ENCODE measurements around the gene CTTNBP2.
A peak's percentile ranks its signal among the peaks of the same experiment; 100 is the strongest.

The CTTNBP2 gene

DNA sequence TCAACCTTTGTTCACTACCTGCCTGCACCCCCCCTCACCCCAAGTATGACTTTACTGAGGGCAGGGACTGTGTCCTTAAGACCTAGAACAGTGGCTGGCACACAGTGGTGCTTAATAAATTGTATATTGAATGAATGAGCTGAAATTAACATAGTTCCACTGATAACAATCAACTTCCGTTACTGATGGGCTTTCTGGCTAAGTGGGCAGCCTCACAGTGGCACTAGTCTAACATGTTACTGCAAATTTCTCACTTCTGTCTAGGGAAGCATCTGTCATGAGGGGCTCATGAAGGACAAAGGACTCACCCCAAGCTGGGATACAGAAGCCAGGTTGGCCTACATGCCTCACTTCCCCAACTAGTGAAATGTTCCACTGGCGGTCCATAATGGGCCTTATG, 79.3 kb downstream of the CTTNBP2 start:
- FAIRE-seq (no peak), DNase-seq (ENCODE audit: extremely low spot score, insufficient read length, low read depth) (no peak)

GRCh38 chr7:117793521-117793920, 79.7 kb downstream of the CTTNBP2 start:
- DNase-seq (ENCODE audit: extremely low spot score, insufficient read length, low read depth) (no peak), FAIRE-seq (no peak)

- DNase-seq (ENCODE audit: extremely low spot score, insufficient read length, low read depth), result no peak
These were observed 81.1 kb downstream of the CTTNBP2 start for GRCh38 chr7:117791877-117792780.

GRCh38 chr7:117790731-117791130, 82.5 kb downstream of the CTTNBP2 start:
- DNase-seq (ENCODE audit: extremely low spot score, insufficient read length, low read depth) (no peak), FAIRE-seq (no peak)

More at GRCh38 chr7:117791877-117792780, 81.1 kb downstream of the CTTNBP2 start:
- peak; percentile 84 for FAIRE-seq

- DNase-seq (ENCODE audit: extremely low spot score, insufficient read length, low read depth), result no peak
- FAIRE-seq, result peak; percentile 39
These were observed 83.0 kb downstream of the CTTNBP2 start for GRCh38 chr7:117790251-117790650.

DNA sequence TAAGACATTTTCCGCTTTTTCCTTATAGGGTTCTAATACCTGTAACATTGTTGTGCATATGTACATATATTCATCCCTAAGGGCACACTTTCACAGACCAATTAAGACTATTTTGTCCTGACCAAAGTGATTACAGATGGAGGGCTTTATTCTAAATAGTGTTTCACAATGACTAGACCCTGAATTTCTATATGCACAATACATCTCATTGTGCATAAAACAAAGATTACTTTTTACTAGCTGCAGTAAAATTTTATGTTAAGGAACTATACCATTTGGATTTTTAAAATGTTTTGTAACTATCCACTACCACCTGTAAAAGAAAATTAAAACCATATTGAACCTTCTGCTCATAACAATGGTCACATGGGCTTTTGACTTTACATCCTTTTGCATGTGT, 87.8 kb downstream of the CTTNBP2 start:
- peak; percentile 12 for FAIRE-seq
- DNase-seq (ENCODE audit: extremely low spot score, insufficient read length, low read depth), result no peak

- FAIRE-seq, result peak; percentile 75
These were observed 88.9 kb downstream of the CTTNBP2 start for GRCh38 chr7:117784315-117784714.

DNA sequence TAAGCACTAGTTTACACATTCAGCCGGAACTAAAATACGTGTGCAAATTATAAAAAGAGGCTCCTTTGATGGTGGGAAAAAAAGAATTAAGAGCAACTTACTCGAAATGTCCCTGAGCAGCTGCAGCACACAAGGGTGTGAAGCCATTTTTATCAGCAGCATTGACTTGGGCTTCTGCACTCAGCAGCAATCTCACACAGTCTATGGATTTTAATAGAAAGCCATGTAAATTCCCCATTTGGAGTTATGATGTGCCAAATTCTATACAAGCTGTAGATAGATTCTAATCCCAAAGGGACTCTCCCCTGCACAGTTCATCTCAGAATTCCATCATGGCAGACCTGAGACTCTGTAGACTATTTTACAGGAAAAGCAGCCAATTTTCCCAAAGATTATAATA, 90.5 kb downstream of the CTTNBP2 start:
- no peak for FAIRE-seq
- no peak for DNase-seq (ENCODE audit: extremely low spot score, insufficient read length, low read depth)

More at GRCh38 chr7:117784315-117784714, 88.9 kb downstream of the CTTNBP2 start:
- DNase-seq (ENCODE audit: extremely low spot score, insufficient read length, low read depth), result no peak

DNA sequence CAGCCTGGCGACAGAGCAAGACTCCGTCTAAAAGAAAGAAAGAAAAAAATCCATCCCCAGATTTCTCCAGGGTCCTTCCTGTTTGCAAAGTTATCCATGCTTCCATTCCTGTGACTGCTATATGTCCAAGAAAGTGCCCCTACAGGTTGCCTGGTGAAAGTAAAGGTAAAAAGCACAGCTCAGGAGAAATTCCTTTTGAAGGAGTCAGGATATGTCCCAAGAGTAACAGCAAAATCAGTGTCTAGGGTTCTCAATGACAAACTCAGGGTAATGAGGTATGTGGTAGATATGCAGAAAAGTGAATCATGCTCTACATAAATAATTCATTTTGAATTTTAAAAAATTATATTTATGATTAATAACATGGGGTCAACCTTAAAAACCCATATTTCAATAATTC, 91.5 kb downstream of the CTTNBP2 start:
- DNase-seq (ENCODE audit: extremely low spot score, insufficient read length, low read depth) (no peak), FAIRE-seq (no peak)

- DNase-seq (ENCODE audit: extremely low spot score, insufficient read length, low read depth) (no peak), FAIRE-seq (peak; percentile 84)
These were observed 92.4 kb downstream of the CTTNBP2 start for GRCh38 chr7:117780832-117781231.

DNA sequence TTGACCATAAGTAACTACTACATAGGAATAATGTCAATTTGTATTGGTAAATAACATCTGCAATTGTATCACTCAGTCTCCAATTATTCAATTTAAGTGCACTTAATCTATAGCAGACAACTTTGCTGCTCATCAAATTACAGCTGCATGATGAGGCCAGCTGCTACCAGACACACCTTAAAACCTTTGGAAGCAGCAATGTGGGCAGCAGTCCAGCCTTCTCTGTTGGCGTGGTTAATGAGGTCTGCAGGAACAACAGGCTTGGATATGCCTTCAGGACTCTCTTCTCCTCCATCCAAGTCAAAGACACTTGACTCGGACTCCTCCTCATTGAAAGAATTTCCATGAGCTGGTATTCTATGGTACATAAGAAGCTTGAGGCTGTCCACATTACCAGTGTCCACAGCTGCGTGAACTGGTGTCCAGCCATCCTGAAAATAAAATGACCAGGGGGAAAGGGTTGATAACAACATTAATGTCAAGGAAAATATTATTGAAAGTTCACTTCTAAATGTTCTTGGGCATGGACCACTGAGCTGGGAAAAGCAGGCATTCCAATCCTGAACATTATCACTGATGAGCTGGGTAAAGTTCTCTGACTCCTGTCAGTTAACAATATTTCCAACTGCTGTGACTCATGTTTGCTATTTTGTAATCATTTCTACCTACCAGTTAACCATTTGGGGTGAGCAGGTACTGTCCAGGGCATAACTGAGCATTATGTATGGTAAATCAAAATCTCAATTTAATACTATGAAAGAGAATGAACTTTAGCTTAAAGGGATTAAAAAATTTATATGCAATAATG, 95.7 kb downstream of the CTTNBP2 start:
- DNase-seq (ENCODE audit: extremely low spot score, insufficient read length, low read depth) (no peak), FAIRE-seq (no peak)

GRCh38 chr7:117776224-117776623, 97.0 kb downstream of the CTTNBP2 start:
- FAIRE-seq, result no peak
- DNase-seq (ENCODE audit: extremely low spot score, insufficient read length, low read depth), result no peak

- no peak for DNase-seq (ENCODE audit: extremely low spot score, insufficient read length, low read depth)
- FAIRE-seq, result peak; percentile 75
These were observed 97.4 kb downstream of the CTTNBP2 start for GRCh38 chr7:117775801-117776200.

DNA sequence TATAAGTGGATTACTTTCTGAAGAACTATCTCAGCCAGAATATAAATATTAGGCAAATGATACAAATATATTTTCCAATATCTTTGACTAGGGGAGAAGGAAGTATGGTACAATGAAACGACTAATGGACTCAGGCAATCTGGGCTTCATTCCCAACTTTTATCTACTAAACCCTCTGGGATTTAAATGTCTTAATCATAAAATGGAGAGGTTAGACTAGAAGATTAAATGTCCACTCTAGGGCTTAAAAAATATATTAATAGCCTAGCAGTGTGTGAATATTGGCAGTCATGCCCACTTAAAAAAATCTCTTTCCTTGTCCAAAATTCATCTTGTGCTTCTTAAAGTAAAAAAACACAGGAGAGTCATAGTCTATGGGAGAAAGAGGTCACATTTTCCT, 98.3 kb downstream of the CTTNBP2 start:
- FAIRE-seq (no peak), DNase-seq (ENCODE audit: extremely low spot score, insufficient read length, low read depth) (no peak)

- FAIRE-seq (peak; percentile 72), DNase-seq (ENCODE audit: extremely low spot score, insufficient read length, low read depth) (no peak)
These were observed 100.8 kb downstream of the CTTNBP2 start for GRCh38 chr7:117772421-117772820.

- FAIRE-seq (peak; percentile 48), DNase-seq (ENCODE audit: extremely low spot score, insufficient read length, low read depth) (no peak)
These were observed 101.5 kb downstream of the CTTNBP2 start for GRCh38 chr7:117771756-117772155.

DNA sequence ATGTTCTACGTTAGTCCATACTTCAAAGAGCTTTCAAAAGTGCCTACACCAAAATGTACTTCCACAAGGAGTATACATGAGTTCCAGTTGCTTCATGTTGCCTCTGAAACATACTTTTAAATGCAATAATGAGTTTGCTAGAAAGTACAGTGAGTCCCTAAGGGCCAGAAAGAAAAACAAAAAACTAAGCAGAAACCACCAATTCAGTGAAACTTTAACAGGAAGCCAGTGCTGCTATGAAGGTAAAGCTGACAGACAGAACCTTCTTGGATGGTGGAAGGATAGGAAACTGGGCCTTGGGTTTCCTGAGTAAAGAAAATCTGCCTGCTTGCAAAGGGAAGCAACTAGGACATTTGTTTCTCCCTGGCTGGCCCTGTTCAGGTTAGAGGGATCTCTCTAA, 104.2 kb downstream of the CTTNBP2 start:
- FAIRE-seq (peak; percentile 75), DNase-seq (ENCODE audit: extremely low spot score, insufficient read length, low read depth) (no peak)

GRCh38 chr7:117767951-117768350, 105.3 kb downstream of the CTTNBP2 start:
- DNase-seq (ENCODE audit: extremely low spot score, insufficient read length, low read depth) (no peak), FAIRE-seq (no peak)

- no peak for DNase-seq (ENCODE audit: extremely low spot score, insufficient read length, low read depth)
- FAIRE-seq, result no peak
These were observed 106.3 kb downstream of the CTTNBP2 start for GRCh38 chr7:117766913-117767312.

DNA sequence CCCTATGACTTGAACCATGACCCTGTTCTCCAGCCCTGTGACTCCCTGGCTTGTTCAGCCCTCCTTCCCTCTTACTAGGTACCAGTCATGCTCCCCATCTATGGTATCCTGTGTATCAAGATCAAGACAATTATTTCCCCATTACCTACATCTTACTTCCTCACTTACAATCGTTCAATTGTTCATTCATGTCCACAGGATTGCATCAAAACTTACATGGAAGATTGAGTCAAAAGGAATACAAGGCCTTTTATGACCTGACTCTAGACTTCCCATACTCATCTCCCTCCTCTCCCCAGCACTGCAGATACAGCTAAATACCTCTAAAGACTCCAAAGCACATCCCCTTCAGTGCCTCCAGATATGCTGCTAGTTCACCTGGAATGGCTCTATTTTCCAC, 109.2 kb downstream of the CTTNBP2 start:
- DNase-seq (ENCODE audit: extremely low spot score, insufficient read length, low read depth) (no peak), FAIRE-seq (no peak)

DNA sequence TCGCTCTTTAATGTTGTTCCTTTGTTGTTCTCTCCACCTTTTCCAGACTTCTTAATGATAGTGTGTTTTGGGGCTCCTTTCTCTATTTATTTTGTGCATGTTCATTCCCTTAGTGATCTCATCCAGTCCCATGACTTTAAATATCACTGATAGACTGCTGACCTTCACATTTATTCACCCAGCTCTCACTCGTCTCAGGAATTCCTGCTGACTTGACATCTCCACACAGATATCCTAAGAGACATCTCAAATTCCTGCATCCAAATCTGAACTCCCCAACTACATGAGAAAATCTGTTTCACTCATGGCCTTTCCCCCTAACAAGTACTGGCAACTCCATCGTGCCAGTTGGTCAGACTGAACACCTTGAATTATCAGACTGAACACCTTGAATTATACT, 111.2 kb downstream of the CTTNBP2 start:
- no peak for FAIRE-seq
- DNase-seq (ENCODE audit: extremely low spot score, insufficient read length, low read depth), result no peak

Measured in GM18507 (cell line).